Right lobe of liver (tissue), 4 donors: ENCODE measurements around the gene APOH.
A peak's percentile ranks its signal among the peaks of the same experiment; 100 is the strongest.

Source experiments
- CTCF ChIP-seq, 4 donors: fragments of 200-600 bp in 3 of 4; fragments of 450-650 bp in 1 of 4; IDR thresholded peaks; one replicate each; pipeline versions ENCODE4 v1.5.1 to v1.8.0; 2016 to 2022; ENCODE audit warnings: antibody characterized with exemption in 4 of 4, mild to moderate bottlenecking in 2 of 4
- POLR2A ChIP-seq: fragments of 450-650 bp; IDR thresholded peaks from one replicate; pipeline ENCODE4 v1.6.1; 2017; ENCODE audit warnings: antibody characterized with exemption, mild to moderate bottlenecking
- donor health status: DM: no; HTN: no; CAD: no.
- donor health status: DM: no; HTN: no; CAD: no.
- donor health status: DM: no; HTN: yes; CAD: no.

- TF ChIP-seq CTCF (IDR thresholded peaks at IDR 0.05) = no peak
- TF ChIP-seq POLR2A = peak; percentile 70
These were observed at the start of gene APOH for GRCh38 chr17:66228887-66229782.
